Testis (tissue), 3 donors: ENCODE data around the gene FAM156A. TPM values are rescaled to one million over a fixed set of nuclear protein-coding genes. Genes with fewer than 3 reads are reported as not detected.
"Not testable (repeated sequence)": the region's sequence is repeated elsewhere in the genome, so short reads cannot be mapped to it uniquely, and the experiment has no call there.

ENCODE experiments used
- DNase-seq: peaks from one replicate; pipeline ENCODE4 v3.0.0-alpha.2; 2019
- H3K27ac ChIP-seq, 2 donors: fragments of 200-600 bp; sonication (generic); one replicate each; pipeline ENCODE4 v1.5.1; 2019
- H3K27me3 ChIP-seq: fragments of 200-600 bp; sonication (generic); one replicate; pipeline ENCODE4 v1.5.1; 2019
- H3K36me3 ChIP-seq: fragments of 200-600 bp; sonication (generic); one replicate; pipeline ENCODE4 v1.5.1; 2017; ENCODE audit warnings: low read depth; ENCODE audit errors: missing control alignments
- H3K4me1 ChIP-seq: fragments of 200-600 bp; sonication (generic); one replicate; pipeline ENCODE4 v1.5.1; 2019
- H3K4me3 ChIP-seq, 2 donors: fragments of 200-600 bp; sonication (generic); one replicate each; pipeline ENCODE4 v1.5.1; 2017 to 2019
- H3K9me3 ChIP-seq: fragments of 200-600 bp; sonication (generic); one replicate; pipeline ENCODE4 v1.5.1; 2017
- POLR2A ChIP-seq: fragments of 450-650 bp; IDR thresholded peaks from one replicate; pipeline ENCODE4 v1.6.1; 2017; ENCODE audit warnings: antibody characterized with exemption, mild to moderate bottlenecking, moderate library complexity
- whole genome bisulfite sequencing, 2 donors: methylation state at CpG; one replicate each; pipeline ENCODE4 v1.1.5; 2018; 5-methylcytosine and 5-hydroxymethylcytosine counted together
- intact Hi-C: fragments of 100-400 bp; cut with DNase I; formaldehyde crosslinking; loops from one replicate; pipeline ENCODE4 v1.15.1; 2023; ENCODE audit warnings: low total_unique reads
- polyA plus RNA-seq: library from polyadenylated mRNA; stranded (reverse); fragments of 350-450 nt; fragmentation: Illumina TruSeq; extraction: RNeasy Lipid Tissue Mini Kit (QIAGEN cat#74804); gene quantifications from one replicate; pipeline ENCODE4 v1.2.3, GENCODE V29; 2014; ENCODE audit warnings: low read depth, low replicate concordance; ENCODE audit not compliant: insufficient read depth
- total RNA-seq, 2 donors: library from RNA; depleted of rRNA; stranded (reverse); fragments of >200 nt; gene quantifications; one replicate each; pipeline ENCODE4 v1.2.3, GENCODE V29; 2016
- TF ChIP-seq, protein P1 (sequence below), 3 experiments: fragments of 450-650 bp in 2 of 3; fragments of 200-600 bp in 1 of 3; sonication (generic) in 1 of 3; IDR thresholded peaks; one replicate each; pipeline ENCODE4 v1.5.1; 2016 to 2019; ENCODE audit warnings: antibody characterized with exemption in 3 of 3, mild to moderate bottlenecking in 2 of 3, moderate library complexity in 1 of 3

The FAM156A gene
- total and polyA plus RNA-seq, 3 donors from 2014 or later: 25.6 to 64.5 (median 62.0) TPM

DNA sequence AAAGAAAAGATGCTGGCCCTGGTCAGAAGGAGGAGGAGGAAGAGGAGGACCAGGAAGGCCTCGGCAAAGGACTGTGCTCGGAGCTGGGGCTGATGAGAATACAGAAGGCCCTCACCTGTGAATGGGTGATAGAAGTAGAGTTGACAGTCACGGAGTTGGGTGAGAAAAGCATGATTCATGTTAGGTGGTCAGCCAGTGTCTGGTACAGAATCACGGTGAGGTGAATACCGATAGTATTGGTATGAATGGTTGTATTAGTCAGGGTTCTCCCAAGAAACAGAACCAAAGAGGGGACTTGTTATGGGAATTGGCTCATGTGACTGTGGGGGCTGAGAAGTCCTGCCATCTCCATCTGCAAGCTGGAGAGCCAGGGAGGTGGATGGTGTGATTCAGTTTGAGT, 32.5 kb upstream of the FAM156A start:
- no peak overlapping the region for H3K27ac ChIP-seq
- no peak for TF ChIP-seq POLR2A
- TF ChIP-seq, protein P1, sequence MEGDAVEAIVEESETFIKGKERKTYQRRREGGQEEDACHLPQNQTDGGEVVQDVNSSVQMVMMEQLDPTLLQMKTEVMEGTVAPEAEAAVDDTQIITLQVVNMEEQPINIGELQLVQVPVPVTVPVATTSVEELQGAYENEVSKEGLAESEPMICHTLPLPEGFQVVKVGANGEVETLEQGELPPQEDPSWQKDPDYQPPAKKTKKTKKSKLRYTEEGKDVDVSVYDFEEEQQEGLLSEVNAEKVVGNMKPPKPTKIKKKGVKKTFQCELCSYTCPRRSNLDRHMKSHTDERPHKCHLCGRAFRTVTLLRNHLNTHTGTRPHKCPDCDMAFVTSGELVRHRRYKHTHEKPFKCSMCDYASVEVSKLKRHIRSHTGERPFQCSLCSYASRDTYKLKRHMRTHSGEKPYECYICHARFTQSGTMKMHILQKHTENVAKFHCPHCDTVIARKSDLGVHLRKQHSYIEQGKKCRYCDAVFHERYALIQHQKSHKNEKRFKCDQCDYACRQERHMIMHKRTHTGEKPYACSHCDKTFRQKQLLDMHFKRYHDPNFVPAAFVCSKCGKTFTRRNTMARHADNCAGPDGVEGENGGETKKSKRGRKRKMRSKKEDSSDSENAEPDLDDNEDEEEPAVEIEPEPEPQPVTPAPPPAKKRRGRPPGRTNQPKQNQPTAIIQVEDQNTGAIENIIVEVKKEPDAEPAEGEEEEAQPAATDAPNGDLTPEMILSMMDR (IDR thresholded peaks at IDR 0.05): no peak
- H3K4me3 ChIP-seq: no peak overlapping the region
- peaks cover 10% of the 10 kb centered on the region for H3K4me1 ChIP-seq
- H3K36me3 ChIP-seq: no peaks in the 10 kb centered on the region
- intact Hi-C loops: no loop called here
- H3K9me3 ChIP-seq: no peaks in the 10 kb centered on the region
- no peaks in the 10 kb centered on the region for H3K27me3 ChIP-seq
- DNase-seq: no peak
- WGBS, 2 donors: 77 to 83% methylated on average over 5 of the region's 5 CpGs

DNA sequence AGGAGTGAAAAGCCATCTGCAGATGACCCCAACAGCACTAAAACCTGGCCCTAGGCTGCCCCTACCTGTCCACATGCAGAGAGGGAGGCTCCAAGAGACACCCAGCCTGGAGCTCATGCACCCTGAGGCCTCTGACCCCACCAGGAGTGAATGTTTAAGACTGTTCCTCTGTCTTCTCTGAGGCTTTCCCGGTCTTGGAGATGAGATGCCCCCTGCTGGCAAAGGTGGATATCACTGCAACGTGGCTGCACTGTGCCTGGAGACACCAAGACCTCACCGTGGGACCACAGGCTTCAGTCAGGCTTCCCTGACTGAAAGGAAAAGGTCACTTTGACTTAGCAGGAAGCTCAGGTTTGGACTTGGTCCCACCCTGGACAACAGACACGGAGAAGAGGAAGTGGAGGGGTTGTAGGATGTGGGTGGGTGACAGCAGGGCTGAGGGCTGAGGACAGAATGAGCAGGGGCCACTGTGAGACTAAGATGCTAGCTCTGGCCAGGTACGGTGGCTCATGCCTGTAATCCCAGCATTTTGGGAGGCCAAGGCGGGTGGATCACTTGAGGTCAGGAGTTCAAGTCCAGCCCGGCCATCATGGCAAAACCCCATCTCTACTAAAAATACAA, 31.8 kb upstream of the FAM156A start:
- H3K4me1 ChIP-seq: peaks cover 10% of the 10 kb centered on the region
- H3K4me3 ChIP-seq, intact Hi-C loops, H3K27me3 ChIP-seq, H3K9me3 ChIP-seq, H3K36me3 ChIP-seq: not testable (repeated sequence)
- WGBS, 2 donors: 61 to 80% methylated on average over 2 to 5 of the region's 7 CpGs
- TF ChIP-seq, protein P1 (IDR thresholded peaks at IDR 0.05): peak; percentile 46 to 52 (median 48)
- peak; percentile 77 for DNase-seq
- H3K27ac ChIP-seq: peak overlapping the region in 1 of 2 donors; percentile 59

GRCh38 chrX:52988985-52989917, 30.9 kb upstream of the FAM156A start:
- no peak overlapping the region for H3K4me3 ChIP-seq
- no peaks in the 10 kb centered on the region for H3K36me3 ChIP-seq
- WGBS, 2 donors: 76 to 89% methylated on average over 7 to 11 of the region's 14 CpGs
- intact Hi-C loops: no loop called here
- H3K9me3 ChIP-seq: no peaks in the 10 kb centered on the region
- peak overlapping the region in 1 of 2 donors; percentile 59 for H3K27ac ChIP-seq
- H3K4me1 ChIP-seq: peaks cover 12% of the 10 kb centered on the region
- TF ChIP-seq POLR2A: no peak
- TF ChIP-seq, protein P1 (IDR thresholded peaks at IDR 0.05): no peak
- no peaks in the 10 kb centered on the region for H3K27me3 ChIP-seq
- DNase-seq: no peak

GRCh38 chrX:52983321-52984000, 25.1 kb upstream of the FAM156A start:
- Histone ChIP-seq H3K9me3 (no peaks in the 10 kb centered on the region), H3K4me3 (no peak overlapping the region), H3K27me3 (no peaks in the 10 kb centered on the region), H3K4me1 (peaks cover 26% of the 10 kb centered on the region), H3K27ac (peak overlapping the region; percentile 80 to 81), H3K36me3 (no peaks in the 10 kb centered on the region)
- TF ChIP-seq, protein P1 (IDR thresholded peaks at IDR 0.05): no peak
- TF ChIP-seq POLR2A: no peak
- intact Hi-C loops: no loop called here
- 26 to 30% methylated on average over 4 to 5 of the region's 5 CpGs for WGBS, 2 donors
- DNase-seq: no peak
